ENCODE measurements around the gene TBC1D2B. TPM values are rescaled to one million over a fixed set of nuclear protein-coding genes. Genes with fewer than 3 reads are reported as not detected.

TBC1D2B gene
- total and polyA plus RNA-seq, 2 of the 4 experiments (the other 2 are of a cell fraction): 17.7 to 28.3 TPM

DNA sequence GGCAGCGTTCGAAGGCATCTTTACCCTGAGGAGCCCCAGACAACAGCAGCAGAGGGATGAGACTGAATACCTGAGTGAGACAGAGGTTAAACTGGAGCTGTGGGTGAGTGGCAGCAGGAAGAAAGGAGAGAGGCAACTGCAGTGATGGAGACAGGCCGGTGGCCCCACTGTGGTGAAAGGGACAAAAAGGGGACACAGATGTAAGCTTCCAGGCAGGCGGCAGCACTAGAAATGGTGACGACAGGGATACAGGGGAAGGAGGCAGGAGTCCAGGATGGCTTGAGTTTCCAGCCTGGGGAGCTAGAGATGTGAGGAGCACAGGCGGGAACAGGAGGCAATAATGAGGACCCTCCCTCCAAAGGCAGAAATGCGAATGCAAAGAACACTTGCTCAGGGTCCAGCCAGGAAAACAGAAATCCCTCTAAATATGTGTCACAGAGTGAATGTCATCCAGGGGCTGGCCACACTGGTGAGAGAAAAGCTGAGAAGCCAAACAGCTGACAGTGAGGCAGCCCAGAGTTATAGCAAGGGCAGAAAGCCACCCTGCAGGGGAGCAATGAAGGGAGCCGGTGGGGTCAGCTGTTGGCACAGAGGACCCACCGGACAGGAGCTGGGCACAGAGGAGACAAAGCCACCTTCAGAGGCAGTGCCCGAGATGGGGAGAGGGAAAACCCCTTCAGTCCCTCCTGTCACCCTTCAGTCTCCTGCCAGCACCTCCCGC lies 70.1 kb downstream of the TBC1D2B start:
- POLR2A ChIA-PET (ENCODE audit: unreplicated experiment): no interaction called here
- Histone ChIP-seq H3K9me3 (ENCODE audit: control insufficient read depth, insufficient read depth, low read length) (no peaks in the 10 kb centered on the region), H2BK15ac (ENCODE audit: low read depth, low read length) (no peak overlapping the region), H3K56ac (ENCODE audit: extremely low read depth, insufficient read depth, low read length) (no peak overlapping the region), H3K36me3 (ENCODE audit: control insufficient read depth, insufficient read depth, low read length) (peaks cover 52% of the 10 kb centered on the region), H3K79me1 (ENCODE audit: low read depth in 1 of 2, low read length in 2 of 2) (peaks cover 19 to 63% of the 10 kb centered on the region in 2 experiments; a peak in 3 of 4 replicates), H3K4ac (ENCODE audit: low read depth, low read length) (peak overlapping the region; percentile 34; the same call in 1 of the 2 replicates), H2BK5ac (ENCODE audit: low read depth, low read length, poor library complexity, severe bottlenecking) (peak overlapping the region; percentile 38), H3K9me1 (ENCODE audit: insufficient read depth, low read length) (peaks cover 14% of the 10 kb centered on the region), H2AK5ac (ENCODE audit: low read depth, low read length) (peak overlapping the region; percentile 18; the same call in 1 of the 2 replicates), H3K4me3 (ENCODE audit: insufficient read depth, low read depth, low read length) (no peak overlapping the region), H3K9ac (ENCODE audit: low read depth, low read length) (no peak overlapping the region), H4K5ac (ENCODE audit: low read depth, low read length) (no peak overlapping the region), H2BK20ac (ENCODE audit: low read depth, low read length) (no peak overlapping the region), H2AFZ (replicated peaks; ENCODE audit: low read length, poor library complexity) (no peak overlapping the region), H3K4me2 (ENCODE audit: low read depth, low read length) (no peak overlapping the region), H3K4me1 (ENCODE audit: control insufficient read depth, insufficient read depth, low read length) (peaks cover 18% of the 10 kb centered on the region), H3K23ac (ENCODE audit: low read depth, low read length) (no peak overlapping the region), H2AK9ac (replicated peaks; ENCODE audit: low read depth, low read length, poor library complexity) (no peak overlapping the region), H3K18ac (ENCODE audit: low read depth, low read length) (no peak overlapping the region), H2BK120ac (ENCODE audit: low read depth, low read length) (no peak overlapping the region), H3K27me3 (ENCODE audit: control insufficient read depth, insufficient read depth, low read length) (no peaks in the 10 kb centered on the region), H3K27ac (ENCODE audit: insufficient read depth, low read length) (no peak overlapping the region), H4K91ac (ENCODE audit: insufficient read depth, low read depth, low read length) (no peak overlapping the region), H3K14ac (replicated peaks; ENCODE audit: low read depth, low read length) (peak overlapping the region; percentile 20; the same call in 1 of the 2 replicates), H4K8ac (ENCODE audit: low read depth in 2 of 2, low read length in 2 of 2) (no peak overlapping the region), H4K20me1 (ENCODE audit: insufficient read depth, low read length) (peaks cover 51% of the 10 kb centered on the region)
- ATAC-seq (ENCODE audit: low read depth): no peak
- BruUV-seq (replicated peaks): no TSS peak
- in situ Hi-C loops (cut with MboI; ENCODE audit: low sequenced_read_pairs) (no loop called here), dilution Hi-C loops (cut with HindIII; ENCODE audit: low sequenced_read_pairs, unreplicated experiment) (no loop called here), intact Hi-C loops (cut with micrococcal nuclease) (loop anchor here (5.0 kb wide), 3 partner anchors 40 to 85 kb away; partner anchors contain the start of gene SH2D7)
- TF ChIP-seq NFE2L2 (IDR thresholded peaks at IDR 0.05; ENCODE audit: low read depth, low read length) (no peak), RFX5 (IDR thresholded peaks at IDR 0.05; ENCODE audit: low read depth, low read length) (no peak), CEBPB (IDR thresholded peaks at IDR 0.05; ENCODE audit: low read depth, low read length) (no peak)
- CTCF ChIA-PET: interaction anchor here (1.5 to 1.9 kb wide), 2 partner anchors 43 to 101 kb away, joined by 3 to 5 read pairs; no protein-coding TSS in a partner anchor
- no peak for DNase-seq
- 90% methylated on average over 3 of the region's 11 CpGs; no CpG with 5 or more reads in 1 of the 2 experiments for WGBS, 2 experiments (ENCODE audit: extremely low coverage in 2 of 2, insufficient read length in 1 of 2)

Measured in IMR-90 (cell line).